GM12801 (cell line): ENCODE measurements around the gene ERICH2.

Experiments used
- CTCF ChIP-seq: IDR thresholded peaks from one replicate; pipeline ENCODE4 v1.5.1; 2011; ENCODE audit warnings: control low read depth; ENCODE audit not compliant: insufficient read length; ENCODE audit errors: extremely low read depth

Gene ERICH2

GRCh38 chr2:170744248-170745002, 25.8 kb upstream of the ERICH2 start:
- no peak for TF ChIP-seq CTCF

- TF ChIP-seq CTCF, result no peak
These were observed 24.9 kb upstream of the ERICH2 start for GRCh38 chr2:170745305-170745704.

- TF ChIP-seq CTCF, result no peak
These were observed 22.3 kb upstream of the ERICH2 start for GRCh38 chr2:170747921-170748320.

GRCh38 chr2:170761572-170761971, 8.6 kb upstream of the ERICH2 start:
- no peak for TF ChIP-seq CTCF

GRCh38 chr2:170762760-170763159, 7.4 kb upstream of the ERICH2 start:
- TF ChIP-seq CTCF, result no peak

- TF ChIP-seq CTCF, result no peak
These were observed 6.9 kb upstream of the ERICH2 start for GRCh38 chr2:170763232-170763631.

GRCh38 chr2:170764880-170765261, 5.3 kb upstream of the ERICH2 start:
- no peak for TF ChIP-seq CTCF

GRCh38 chr2:170766693-170767092, 3.5 kb upstream of the ERICH2 start:
- no peak for TF ChIP-seq CTCF
